ENCODE measurements around the gene RBM18.

RBM18 gene

GRCh38 chr9:122201641-122202040 lies 63.0 kb downstream of the RBM18 start:
- peak; percentile 41 for DNase-seq

DNA sequence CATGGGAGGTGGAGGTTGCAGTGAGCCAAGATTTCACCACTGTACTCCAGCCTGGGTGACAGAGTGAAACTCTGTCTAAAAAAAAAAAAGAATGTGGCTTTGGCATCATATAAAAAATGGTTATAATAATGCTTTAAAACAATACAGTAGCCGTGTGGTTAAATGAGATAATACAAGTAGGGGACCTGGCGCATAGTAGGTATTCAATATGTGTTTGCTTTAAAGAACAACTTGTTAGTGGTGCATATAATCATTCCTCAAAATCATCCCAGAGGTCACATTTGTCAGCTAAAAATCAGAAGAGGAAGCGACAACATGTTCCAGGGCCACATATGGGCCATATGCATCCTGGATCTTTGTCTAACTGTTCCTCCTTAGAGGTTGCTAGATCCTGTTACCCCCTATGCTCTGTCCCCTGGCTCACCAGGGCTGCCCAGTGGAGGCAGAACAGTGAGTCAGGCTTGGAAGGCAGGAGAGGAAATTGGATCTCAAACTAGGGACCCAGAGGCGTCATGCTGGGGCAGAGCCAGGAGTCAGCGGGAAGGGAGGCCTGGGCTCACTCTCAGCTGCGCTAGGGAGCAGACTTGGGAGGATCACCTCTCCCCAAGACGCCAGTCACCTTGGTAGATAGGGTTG lies 63.6 kb downstream of the RBM18 start:
- peak; percentile 60 for DNase-seq

DNA sequence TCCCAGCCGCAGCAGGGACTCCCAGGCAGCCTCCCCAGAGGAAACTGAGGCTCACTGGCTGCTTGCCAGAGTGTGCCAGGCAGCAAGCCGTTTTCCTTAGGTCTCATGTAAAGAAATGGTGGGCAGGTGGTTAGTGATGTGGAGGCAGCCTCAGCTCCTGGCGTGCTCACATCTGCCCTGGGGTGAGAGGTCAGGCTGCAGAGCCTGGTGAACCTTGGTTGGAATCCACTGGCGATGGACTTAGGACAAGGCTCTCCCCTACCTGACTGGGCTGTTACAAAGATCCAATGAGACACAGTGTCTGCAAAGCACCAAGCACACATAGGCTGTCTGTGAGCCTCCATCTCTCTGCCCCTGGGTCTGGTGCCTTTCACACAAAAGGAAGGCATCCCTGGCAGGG lies 66.8 kb downstream of the RBM18 start:
- DNase-seq: no peak

- no peak for DNase-seq
Observed at GRCh38 chr9:122197426-122197825, 67.2 kb downstream of the RBM18 start.

GRCh38 chr9:122195875-122196274 lies 68.8 kb downstream of the RBM18 start:
- no peak for DNase-seq

DNA sequence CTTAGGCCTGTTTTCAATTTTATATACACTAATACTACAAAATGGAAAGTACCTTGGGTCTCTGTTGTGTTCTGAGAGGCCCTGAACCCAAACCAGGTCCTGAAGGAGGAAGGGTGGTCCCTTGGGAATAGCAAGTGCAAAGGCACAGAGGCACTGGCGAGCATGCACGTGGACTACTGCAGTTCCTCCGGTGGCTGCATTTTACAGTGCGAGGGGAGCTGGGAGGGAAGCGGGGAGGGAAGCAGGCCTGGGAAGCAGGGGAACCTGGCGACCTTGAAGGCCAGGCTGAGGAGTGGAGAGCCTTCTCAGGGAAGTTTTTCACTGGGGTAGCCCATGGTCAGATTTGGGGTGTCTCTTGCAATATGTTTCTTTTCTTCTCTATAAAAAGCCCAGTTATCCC lies 71.0 kb downstream of the RBM18 start:
- DNase-seq: no peak

GRCh38 chr9:122192914-122193525 lies 71.6 kb downstream of the RBM18 start:
- DNase-seq: no peak

DNA sequence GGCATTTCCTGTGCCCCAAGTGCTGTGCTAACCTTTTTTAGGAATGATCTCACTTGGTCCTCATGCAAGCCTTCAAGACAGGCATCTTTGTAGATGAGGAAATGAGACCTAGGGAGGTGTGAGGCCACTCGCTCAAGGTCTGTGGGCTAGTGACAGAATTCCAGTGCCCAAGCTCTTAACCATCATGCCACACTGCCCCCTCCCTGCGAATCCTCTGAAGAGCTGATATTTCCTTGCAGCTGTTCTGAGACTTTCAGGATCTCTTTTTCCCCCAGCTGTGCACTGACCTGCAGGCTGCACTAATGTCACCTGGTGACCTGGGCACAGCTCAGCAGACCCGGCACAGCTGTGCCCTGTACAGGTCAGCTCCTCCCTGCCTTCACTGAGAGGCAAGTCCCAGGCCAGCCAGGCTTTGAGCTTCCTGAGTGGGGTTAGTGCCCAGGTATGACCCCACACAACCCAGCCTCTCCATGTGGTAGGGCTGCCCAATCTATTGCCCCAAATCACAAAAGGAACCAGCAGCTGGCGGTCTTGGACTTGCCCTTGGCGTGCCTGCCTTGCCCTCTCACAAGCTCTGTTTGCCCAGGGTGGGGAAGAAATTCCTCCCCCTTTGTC lies 72.3 kb downstream of the RBM18 start:
- DNase-seq: no peak

GRCh38 chr9:122191584-122191983 lies 73.1 kb downstream of the RBM18 start:
- DNase-seq: no peak

DNA sequence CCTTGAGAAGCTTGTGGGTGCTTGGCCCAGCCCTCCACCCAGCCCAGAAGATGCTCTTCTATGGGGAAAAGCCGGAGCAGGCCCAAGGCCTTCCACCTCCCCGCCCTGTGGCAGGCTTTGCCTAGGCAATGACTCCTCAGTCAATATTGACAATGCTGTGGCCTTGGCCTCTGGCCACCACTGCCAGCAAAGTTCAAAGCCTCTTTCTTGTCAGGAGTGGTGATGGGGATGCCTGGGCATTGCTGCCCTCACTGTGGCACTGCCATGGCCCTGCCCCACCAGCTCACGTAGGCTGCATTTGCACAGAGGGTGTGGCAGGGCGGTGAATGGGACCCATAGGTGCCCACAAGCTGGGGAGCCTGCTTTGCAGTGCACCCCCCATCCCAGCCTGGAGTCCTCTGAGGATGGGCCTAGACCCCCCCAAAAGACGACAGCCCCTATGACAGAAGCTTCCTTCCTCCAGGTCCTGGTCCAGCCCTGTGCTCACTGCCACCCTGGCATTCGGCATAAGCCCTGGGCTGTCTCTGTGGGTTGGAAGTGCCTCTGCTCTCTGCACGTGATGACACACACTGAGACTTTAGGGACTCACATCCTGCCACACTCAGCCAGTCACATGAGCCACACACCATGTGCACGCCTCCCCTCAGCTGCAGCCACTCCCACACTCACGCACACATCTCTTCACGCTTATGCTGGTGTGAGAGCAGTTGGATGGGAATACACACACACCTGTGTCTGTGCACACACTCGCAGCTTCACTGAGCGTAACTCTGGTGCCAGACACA lies 73.9 kb downstream of the RBM18 start:
- peak; percentile 60 for DNase-seq

DNA sequence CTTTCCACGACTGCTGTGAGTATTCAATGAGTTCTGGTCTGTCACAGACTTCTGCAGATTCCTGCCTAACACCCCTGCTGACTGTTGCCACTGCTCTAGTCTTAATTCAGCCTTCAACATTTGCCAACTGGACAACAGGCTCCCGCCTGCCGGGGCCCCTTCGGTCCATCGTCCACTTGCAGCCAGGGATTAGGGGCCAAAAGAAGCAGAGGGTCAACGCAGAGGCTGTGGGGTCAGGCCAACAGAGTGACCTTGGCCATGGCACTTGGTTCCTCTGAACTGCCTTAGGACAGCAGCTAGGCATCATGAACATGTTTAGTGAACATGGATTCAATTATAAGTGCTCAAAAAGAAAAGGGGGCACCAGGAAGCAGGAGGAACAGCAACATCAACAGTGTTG lies 76.3 kb downstream of the RBM18 start:
- no peak for DNase-seq

All from EL (cell line).